ENCODE data around the gene MISP3.

- TF ChIP-seq CTCF (IDR thresholded peaks at IDR 0.05; ENCODE audit: insufficient read depth, low read depth, low read length), result no peak
- TF ChIP-seq EZH2 (IDR thresholded peaks at IDR 0.05; ENCODE audit: insufficient read depth, low read length), result no peak
Observed at GRCh38 chr19:14107581-14108461, 35.2 kb downstream of the MISP3 start.
